Measurements from ENCODE around the gene HTR1D.
A peak's percentile ranks its signal among the peaks of the same experiment; 100 is the strongest.

The HTR1D gene

GRCh38 chr1:23221107-23221506, 3.8 kb upstream of the HTR1D start:
- TF ChIP-seq CTCF (conservative IDR thresholded peaks at IDR 0.05; ENCODE audit: control insufficient read depth, insufficient read depth, low read depth, low read length), result no peak
- no peak for DNase-seq (ENCODE audit: low read depth)
- H3K4me3 ChIP-seq (ENCODE audit: control insufficient read depth, low read depth, low read length), result no peak overlapping the region

- no peak for TF ChIP-seq CTCF (conservative IDR thresholded peaks at IDR 0.05; ENCODE audit: control insufficient read depth, insufficient read depth, low read depth, low read length)
- no peak overlapping the region for H3K4me3 ChIP-seq (ENCODE audit: control insufficient read depth, low read depth, low read length)
- no peak for DNase-seq (ENCODE audit: low read depth)
These were observed 406 bp downstream of the HTR1D start for GRCh38 chr1:23216771-23217420.

- DNase-seq (ENCODE audit: low read depth), result no peak
- no peak overlapping the region for H3K4me3 ChIP-seq (ENCODE audit: control insufficient read depth, low read depth, low read length)
These were observed 1.4 kb downstream of the HTR1D start for GRCh38 chr1:23215751-23216449.

GRCh38 chr1:23215291-23215690, 2.0 kb downstream of the HTR1D start:
- no peak for TF ChIP-seq CTCF (conservative IDR thresholded peaks at IDR 0.05; ENCODE audit: control insufficient read depth, insufficient read depth, low read depth, low read length)
- no peak overlapping the region for H3K4me3 ChIP-seq (ENCODE audit: control insufficient read depth, low read depth, low read length)
- no peak for DNase-seq (ENCODE audit: low read depth)

More at GRCh38 chr1:23215751-23216449, 1.4 kb downstream of the HTR1D start:
- no peak for TF ChIP-seq CTCF (conservative IDR thresholded peaks at IDR 0.05; ENCODE audit: control insufficient read depth, insufficient read depth, low read depth, low read length)

GRCh38 chr1:23214640-23215039, 2.7 kb downstream of the HTR1D start:
- DNase-seq (ENCODE audit: low read depth), result peak; percentile 21
- TF ChIP-seq CTCF (conservative IDR thresholded peaks at IDR 0.05; ENCODE audit: control insufficient read depth, insufficient read depth, low read depth, low read length), result no peak
- no peak overlapping the region for H3K4me3 ChIP-seq (ENCODE audit: control insufficient read depth, low read depth, low read length)

GRCh38 chr1:23211955-23212354, 5.3 kb downstream of the HTR1D start:
- DNase-seq (ENCODE audit: low read depth), result no peak
- no peak for TF ChIP-seq CTCF (conservative IDR thresholded peaks at IDR 0.05; ENCODE audit: control insufficient read depth, insufficient read depth, low read depth, low read length)
- no peak overlapping the region for H3K4me3 ChIP-seq (ENCODE audit: control insufficient read depth, low read depth, low read length)

Measured in fibroblast of mammary gland (primary cell).